GM21825 (cell line): ENCODE measurements around the gene SPTBN1.

ENCODE experiments used
- ATAC-seq: cut with Tn5 transposase; IDR thresholded peaks from one replicate; pipeline ENCODE4 v1.9.1; 2021; ENCODE audit warnings: mild to moderate bottlenecking, moderate library complexity; ENCODE audit not compliant: unreplicated experiment

Gene SPTBN1

DNA sequence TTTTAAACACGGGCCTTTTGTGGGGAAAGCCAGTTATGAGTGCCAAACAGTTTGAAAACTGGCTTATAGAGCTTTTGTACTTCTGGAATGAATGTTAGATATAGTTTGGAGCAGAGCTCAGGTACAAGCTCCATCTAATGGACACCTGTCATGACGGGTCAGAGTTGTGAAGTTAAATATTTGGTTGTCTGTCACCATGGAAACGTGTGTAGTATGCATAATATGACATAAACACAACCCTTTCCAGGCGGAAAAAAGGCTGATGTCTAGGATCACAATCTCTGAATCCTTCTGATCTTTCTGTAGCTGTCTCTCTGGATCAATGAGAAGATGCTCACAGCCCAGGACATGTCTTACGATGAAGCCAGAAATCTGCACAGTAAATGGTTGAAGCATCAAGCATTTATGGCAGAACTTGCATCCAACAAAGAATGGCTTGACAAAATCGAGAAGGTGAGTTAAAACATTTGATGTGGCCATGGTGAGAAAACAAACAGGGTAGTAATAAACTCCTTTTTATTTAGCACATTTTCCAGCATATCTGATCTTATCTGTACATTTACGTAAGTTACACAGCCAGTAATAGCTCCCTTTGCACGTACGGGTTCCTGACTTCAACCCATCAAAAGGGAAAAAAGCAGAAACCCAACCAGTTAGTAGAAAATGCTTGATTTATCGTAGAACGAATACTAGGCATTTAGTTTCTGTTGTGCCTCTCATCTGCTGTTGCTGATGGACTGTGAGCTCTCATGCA lies 186.7 kb downstream of the SPTBN1 start:
- no peak for ATAC-seq

GRCh38 chr2:54644236-54644635 lies 188.1 kb downstream of the SPTBN1 start:
- no peak for ATAC-seq

DNA sequence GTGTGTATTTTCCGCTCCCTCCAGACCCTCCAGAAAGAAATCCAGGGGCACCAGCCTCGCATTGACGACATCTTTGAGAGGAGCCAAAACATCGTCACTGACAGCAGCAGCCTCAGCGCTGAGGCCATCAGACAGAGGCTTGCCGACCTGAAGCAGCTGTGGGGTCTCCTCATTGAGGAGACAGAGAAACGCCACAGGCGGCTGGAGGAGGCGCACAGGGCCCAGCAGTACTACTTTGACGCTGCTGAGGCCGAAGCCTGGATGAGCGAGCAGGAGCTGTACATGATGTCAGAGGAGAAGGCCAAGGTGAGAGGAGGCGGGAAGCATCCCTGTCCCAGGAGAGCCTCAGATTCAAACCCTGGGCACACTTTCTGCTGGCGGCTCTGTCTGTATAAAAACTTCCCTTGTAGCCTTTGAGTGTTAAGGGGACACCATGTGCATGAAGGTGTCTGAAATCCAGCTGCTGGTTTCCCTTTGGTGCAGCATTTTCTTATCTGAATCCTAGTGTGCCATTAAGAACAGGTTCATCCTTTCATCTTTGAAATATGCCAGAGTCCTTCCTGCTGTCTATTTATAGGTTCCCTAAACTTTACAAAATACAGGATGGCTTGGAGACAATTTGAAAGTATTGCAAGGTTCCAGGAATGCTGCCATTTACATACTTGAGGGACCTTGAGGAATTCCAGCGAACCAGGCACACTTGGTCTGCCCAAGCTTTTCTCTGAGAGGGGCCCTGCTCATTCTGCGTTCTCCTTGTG lies 190.2 kb downstream of the SPTBN1 start:
- no peak for ATAC-seq

DNA sequence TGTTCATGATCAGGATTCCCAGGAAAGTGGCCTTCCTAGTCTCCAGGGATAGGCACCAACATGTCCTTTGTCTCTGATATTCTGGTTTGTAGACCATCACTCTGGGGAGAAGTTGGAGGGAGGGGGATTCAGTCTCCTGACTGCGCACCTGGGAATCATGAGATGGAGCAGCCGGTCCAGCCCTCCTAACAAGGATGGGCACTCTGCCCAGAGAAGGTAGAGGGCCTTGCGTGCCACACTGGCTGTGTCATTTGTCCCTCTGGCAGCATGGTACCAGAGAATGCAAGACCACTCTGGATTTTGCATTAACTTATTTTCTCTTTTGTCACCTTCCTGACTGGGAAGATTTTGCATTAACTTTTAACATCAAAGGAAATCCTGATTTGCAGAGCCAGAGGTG lies 192.1 kb downstream of the SPTBN1 start:
- no peak for ATAC-seq

DNA sequence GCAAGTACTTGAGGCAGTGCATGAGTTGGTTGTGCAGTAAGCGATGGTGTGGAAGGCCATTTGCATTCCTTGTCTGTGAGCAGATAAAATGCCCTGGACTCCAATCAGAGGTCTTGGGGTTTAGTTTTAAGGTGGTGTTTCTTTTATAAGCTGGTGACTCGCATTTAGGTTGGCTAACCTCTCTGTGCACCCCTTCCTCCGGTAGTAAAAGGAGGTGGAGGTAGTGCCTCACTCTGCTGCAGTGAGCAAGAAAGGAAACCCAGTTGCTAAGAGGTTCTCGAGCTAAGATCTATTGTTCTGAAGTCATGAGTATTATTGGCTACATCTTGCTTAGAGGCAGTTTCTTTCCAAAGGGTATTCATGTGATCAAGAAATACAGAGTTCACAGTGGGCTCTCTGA lies 193.1 kb downstream of the SPTBN1 start:
- no peak for ATAC-seq

- no peak for ATAC-seq
Observed at GRCh38 chr2:54649633-54650032, 193.5 kb downstream of the SPTBN1 start.

DNA sequence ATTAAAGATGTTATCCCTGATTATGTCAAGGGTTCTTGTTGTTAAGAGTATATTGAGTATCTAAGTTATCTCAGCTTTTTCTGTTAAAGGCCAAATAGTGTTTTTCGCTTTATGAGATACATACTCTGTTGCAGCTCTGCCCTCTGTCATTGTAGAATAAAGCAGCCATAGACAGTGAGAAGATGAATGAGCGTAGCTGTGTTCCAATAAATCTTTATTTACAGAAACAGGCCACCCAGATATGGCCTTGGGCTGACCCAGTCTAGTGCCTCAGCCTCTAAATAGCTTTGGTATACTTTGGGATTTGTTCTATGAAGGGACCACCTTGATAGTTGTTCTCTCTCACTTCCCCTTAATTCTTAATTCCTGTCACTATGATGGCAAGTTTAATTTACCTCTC lies 194.5 kb downstream of the SPTBN1 start:
- ATAC-seq, result no peak

- no peak for ATAC-seq
Observed at GRCh38 chr2:54651291-54651690, 195.2 kb downstream of the SPTBN1 start.

- peak; percentile 81 for ATAC-seq
Observed at GRCh38 chr2:54652540-54652939, 196.4 kb downstream of the SPTBN1 start.

- no peak for ATAC-seq
Observed at GRCh38 chr2:54653572-54654204, 197.6 kb downstream of the SPTBN1 start.

DNA sequence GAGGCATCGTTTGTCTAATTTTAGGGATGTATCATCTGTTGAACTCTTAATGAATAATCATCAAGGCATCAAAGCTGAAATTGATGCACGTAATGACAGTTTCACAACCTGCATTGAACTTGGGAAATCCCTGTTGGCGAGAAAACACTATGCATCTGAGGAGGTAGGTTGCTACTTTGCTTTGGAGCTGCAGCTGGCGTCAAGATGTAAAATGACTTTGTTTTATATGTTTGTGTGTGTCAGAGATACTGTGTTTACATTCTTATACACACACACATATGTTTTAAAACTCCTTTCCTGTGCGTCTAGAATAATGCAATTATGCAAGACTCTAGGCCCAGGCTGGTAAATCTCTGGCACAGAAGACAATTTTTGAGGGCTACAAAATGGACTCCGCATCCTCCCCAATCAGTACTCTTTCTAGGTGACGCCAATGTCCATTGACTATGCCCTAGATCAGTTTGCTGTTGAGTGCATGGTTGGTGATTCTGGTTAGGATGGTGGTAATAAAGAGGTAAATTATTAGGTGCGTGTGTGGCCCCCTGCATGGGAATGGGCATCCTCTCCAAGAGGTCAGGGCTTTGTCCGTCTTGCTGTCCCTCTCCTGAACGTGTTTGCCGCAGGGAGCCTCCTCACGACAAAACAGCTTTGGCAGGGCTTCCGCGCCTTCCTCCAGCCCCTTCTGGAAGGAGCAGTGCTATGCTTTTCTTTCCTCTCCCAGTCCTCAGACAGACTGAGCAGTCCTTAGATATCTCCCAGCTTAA lies 199.1 kb downstream of the SPTBN1 start:
- no peak for ATAC-seq

- no peak for ATAC-seq
Observed at GRCh38 chr2:54656863-54657262, 200.7 kb downstream of the SPTBN1 start.

DNA sequence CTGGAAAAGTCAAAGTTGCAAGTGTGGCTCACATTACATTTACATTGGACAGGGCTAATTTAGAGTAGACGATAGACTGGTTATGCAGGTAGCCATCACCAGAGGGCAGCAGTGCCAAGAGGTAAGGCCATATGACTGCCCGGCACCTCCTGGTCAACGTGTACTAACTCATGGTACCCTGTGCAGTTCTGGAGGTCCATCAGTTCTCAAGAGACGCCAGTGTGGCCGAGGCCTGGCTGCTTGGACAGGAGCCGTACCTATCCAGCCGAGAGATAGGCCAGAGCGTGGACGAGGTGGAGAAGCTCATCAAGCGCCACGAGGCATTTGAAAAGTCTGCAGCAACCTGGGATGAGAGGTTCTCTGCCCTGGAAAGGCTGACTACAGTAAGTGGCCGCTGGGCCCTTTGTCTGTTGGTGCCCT lies 201.5 kb downstream of the SPTBN1 start:
- ATAC-seq, result no peak

DNA sequence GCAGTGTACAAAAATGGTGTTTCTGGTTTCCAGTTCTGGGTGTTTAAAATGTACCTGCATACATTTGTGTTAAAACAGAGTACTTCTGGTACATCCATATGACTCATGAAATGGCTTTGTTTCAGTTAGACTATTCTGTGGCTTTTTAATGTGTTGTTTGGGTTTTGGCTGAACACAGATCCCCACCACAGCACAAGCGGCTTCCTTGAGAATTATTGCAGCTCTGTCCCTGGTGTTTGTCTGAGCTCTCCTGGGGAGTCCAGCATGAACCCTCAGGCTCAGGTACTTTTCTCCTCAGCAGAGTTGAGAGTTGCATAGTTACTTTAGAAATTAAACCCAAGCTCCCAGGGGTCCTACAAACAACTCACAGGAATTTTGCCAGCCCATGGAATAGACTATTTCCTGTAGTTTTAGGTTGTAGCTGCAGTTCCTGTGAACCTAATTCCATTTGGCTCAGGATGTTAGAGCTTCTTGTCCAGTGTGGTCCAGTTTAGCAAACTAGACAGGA lies 202.5 kb downstream of the SPTBN1 start:
- ATAC-seq, result no peak

GRCh38 chr2:54659527-54659926 lies 203.4 kb downstream of the SPTBN1 start:
- no peak for ATAC-seq

GRCh38 chr2:54660752-54661151 lies 204.6 kb downstream of the SPTBN1 start:
- ATAC-seq, result no peak

GRCh38 chr2:54663424-54664030 lies 207.4 kb downstream of the SPTBN1 start:
- ATAC-seq, result no peak

- ATAC-seq, result no peak
Observed at GRCh38 chr2:54664238-54664786, 208.2 kb downstream of the SPTBN1 start.

- ATAC-seq, result peak; percentile 59
Observed at GRCh38 chr2:54665436-54665856, 209.3 kb downstream of the SPTBN1 start.

DNA sequence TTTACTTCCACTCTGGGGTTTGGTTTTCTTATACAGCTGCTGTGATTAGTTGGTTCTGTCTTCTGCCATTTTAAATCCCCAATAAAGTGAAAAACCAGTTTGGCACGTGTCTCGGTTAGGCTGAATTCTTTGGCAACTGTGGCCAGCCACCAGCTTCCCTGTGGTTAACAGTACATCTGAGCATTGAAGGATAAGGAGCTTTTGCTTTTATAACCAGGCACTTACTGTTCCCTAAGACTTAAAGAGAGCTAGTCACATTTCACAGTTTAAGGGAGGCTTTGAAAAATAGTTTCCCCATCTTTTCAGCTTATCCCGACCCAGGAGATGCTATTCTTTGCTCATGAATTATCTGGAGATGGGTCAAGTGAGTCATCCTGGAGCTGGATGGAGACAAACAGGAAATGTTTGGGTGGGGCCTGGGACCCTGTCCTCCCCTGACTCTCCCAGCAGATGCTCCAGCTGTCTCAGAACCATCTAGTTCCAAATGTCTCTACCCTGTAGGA lies 210.1 kb downstream of the SPTBN1 start:
- no peak for ATAC-seq
